Measurements from ENCODE around the gene NALCN. TPM values are rescaled to one million over a fixed set of nuclear protein-coding genes. Genes with fewer than 3 reads are reported as not detected.

NALCN gene
- total RNA-seq, 3 donors from 2014 or later: 0.80 to 12.1 (median 1.6) TPM

DNA sequence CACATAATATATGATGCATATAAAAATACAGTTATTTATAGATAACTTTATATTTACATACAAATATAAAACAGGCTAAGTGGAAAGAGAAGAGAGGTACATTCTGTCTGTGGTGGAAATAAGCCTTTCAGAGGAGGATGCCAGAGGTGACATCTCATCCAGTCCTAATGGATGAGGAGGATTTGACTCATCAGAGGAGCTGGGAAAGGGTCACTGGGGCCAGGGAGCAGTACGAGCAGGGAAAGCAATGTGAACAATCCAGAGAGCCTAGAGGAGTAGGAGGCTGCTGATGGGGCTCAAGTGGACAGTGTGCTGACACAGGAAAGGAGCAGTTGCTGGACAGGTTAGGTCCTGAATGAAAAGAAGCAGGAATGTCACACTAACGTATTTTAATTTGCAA, 18.6 kb downstream of the NALCN start:
- no peaks in the 10 kb centered on the region for H3K9me3 ChIP-seq
- TF ChIP-seq, protein P1, sequence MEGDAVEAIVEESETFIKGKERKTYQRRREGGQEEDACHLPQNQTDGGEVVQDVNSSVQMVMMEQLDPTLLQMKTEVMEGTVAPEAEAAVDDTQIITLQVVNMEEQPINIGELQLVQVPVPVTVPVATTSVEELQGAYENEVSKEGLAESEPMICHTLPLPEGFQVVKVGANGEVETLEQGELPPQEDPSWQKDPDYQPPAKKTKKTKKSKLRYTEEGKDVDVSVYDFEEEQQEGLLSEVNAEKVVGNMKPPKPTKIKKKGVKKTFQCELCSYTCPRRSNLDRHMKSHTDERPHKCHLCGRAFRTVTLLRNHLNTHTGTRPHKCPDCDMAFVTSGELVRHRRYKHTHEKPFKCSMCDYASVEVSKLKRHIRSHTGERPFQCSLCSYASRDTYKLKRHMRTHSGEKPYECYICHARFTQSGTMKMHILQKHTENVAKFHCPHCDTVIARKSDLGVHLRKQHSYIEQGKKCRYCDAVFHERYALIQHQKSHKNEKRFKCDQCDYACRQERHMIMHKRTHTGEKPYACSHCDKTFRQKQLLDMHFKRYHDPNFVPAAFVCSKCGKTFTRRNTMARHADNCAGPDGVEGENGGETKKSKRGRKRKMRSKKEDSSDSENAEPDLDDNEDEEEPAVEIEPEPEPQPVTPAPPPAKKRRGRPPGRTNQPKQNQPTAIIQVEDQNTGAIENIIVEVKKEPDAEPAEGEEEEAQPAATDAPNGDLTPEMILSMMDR (IDR thresholded peaks at IDR 0.05): no peak
- TF ChIP-seq POLR2AphosphoS5 (IDR thresholded peaks at IDR 0.05): no peak
- TF ChIP-seq POLR2A (IDR thresholded peaks at IDR 0.05): no peak
- DNase-seq (ENCODE audit: low spot score in 2 of 2): no peak

DNA sequence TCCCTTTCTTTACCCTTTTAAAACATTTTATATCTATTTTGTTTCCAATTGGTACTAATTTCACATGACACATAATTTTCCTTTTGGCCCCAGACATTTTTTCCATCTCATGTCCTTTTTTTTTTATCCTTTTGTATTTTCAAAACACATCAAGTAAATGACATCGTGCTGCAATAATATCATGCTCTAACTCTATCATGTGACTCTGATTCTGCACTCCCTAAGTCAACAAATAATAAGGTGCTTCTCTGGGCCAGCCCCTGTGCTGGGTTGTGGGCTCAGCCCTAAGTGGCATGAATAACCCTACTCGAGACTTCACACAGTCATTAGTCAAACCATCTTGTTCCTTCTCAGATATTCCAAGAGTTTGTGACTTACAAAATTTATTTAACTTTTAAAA, 21.7 kb downstream of the NALCN start:
- Histone ChIP-seq H3K9me3 (no peaks in the 10 kb centered on the region), H3K4me1 (no peaks in the 10 kb centered on the region), H3K27ac (no peak overlapping the region), H3K36me3 (no peaks in the 10 kb centered on the region), H3K4me3 (no peak overlapping the region), H3K27me3 (no peaks in the 10 kb centered on the region)
- DNase-seq (ENCODE audit: low spot score in 2 of 2): no peak
- intact Hi-C loops (cut with DNase I; ENCODE audit: low total_unique reads): loop anchor here (5.0 kb wide), 1 partner anchor 102 kb away; no protein-coding TSS in a partner anchor
- no peak for TF ChIP-seq POLR2AphosphoS5 (IDR thresholded peaks at IDR 0.05)
- TF ChIP-seq, protein P1 (IDR thresholded peaks at IDR 0.05): no peak
- TF ChIP-seq POLR2A (IDR thresholded peaks at IDR 0.05): no peak

More for the DNA sequence above, 18.6 kb downstream of the NALCN start:
- intact Hi-C loops (cut with DNase I; ENCODE audit: low total_unique reads): loop anchor here (5.0 kb wide), 1 partner anchor 105 kb away; no protein-coding TSS in a partner anchor
- no peak overlapping the region for H3K4me3 ChIP-seq
- H3K4me1 ChIP-seq: no peaks in the 10 kb centered on the region
- H3K36me3 ChIP-seq: no peaks in the 10 kb centered on the region
- H3K27me3 ChIP-seq: no peaks in the 10 kb centered on the region
- no peak overlapping the region for H3K27ac ChIP-seq

DNA sequence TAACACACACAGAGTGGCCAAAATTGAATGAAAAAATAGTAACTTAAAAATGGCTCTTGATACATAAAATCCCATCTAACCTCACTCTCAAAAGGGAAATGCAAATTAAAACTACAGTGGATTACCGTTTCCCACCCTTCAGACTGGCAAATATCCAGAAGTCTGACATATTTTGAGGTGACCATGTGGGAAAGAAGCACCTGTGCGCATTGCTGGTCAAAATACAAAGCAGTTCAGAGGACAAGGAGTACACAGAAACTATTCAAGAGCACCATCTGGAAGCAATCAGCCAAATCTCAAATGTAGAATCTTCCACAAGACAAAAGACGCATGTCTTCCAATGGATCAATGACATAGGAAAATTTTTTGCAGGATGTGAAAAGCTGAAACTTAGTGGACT, 23.2 kb downstream of the NALCN start:
- TF ChIP-seq POLR2A (IDR thresholded peaks at IDR 0.05): no peak
- TF ChIP-seq, protein P1 (IDR thresholded peaks at IDR 0.05): no peak
- TF ChIP-seq POLR2AphosphoS5 (IDR thresholded peaks at IDR 0.05): no peak
- Histone ChIP-seq H3K27ac (no peak overlapping the region), H3K9me3 (no peaks in the 10 kb centered on the region), H3K27me3 (no peaks in the 10 kb centered on the region), H3K4me3 (no peak overlapping the region), H3K4me1 (no peaks in the 10 kb centered on the region), H3K36me3 (no peaks in the 10 kb centered on the region)
- DNase-seq (ENCODE audit: low spot score in 2 of 2): no peak
- intact Hi-C loops (cut with DNase I; ENCODE audit: low total_unique reads): no loop called here

DNA sequence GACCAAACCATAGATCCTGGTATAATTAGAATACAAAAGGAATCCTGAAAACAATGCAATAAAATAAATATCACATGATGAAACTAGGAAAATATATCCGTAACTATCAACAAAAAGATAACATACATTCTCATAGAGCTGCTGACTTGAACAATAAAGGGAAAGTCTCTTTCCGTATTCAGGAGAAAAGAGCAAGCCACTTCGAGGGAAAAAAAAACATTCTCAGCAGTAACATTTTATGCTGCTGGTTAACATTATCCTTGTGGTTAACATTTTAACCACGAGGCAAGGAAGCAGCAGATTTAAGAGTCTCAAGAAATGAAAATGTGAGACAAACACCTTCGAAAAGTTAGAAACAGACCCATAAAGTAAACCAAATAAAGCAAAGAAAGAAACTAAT, 25.8 kb downstream of the NALCN start:
- no peak for DNase-seq (ENCODE audit: low spot score in 2 of 2)
- no peak for TF ChIP-seq POLR2AphosphoS5 (IDR thresholded peaks at IDR 0.05)
- no peak for TF ChIP-seq POLR2A (IDR thresholded peaks at IDR 0.05)
- TF ChIP-seq, protein P1 (IDR thresholded peaks at IDR 0.05): no peak
- Histone ChIP-seq H3K4me1 (no peaks in the 10 kb centered on the region), H3K27me3 (no peaks in the 10 kb centered on the region), H3K9me3 (no peaks in the 10 kb centered on the region), H3K27ac (no peak overlapping the region), H3K4me3 (no peak overlapping the region), H3K36me3 (no peaks in the 10 kb centered on the region)
- intact Hi-C loops (cut with DNase I; ENCODE audit: low total_unique reads): no loop called here

DNA sequence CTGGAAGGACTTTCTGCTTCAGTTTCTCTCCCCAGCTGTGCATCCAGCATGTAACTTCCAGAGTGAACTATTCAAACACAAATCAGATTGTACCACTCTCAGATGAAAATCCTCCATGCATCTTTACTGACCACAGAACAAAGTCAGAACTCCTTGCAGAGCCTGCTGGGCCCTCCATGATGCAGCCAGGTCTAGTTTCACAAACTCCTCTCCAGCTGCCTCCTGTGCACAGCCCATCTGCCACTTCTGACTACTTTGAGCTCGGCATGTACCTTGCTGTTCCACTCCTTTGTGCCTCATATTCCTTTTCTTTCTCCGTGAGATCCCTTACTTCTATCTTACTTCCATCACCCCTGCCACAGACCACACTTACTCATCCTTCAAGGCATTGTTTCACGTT, 31.4 kb downstream of the NALCN start:
- Histone ChIP-seq H3K9me3 (no peaks in the 10 kb centered on the region), H3K4me1 (no peaks in the 10 kb centered on the region), H3K27me3 (no peaks in the 10 kb centered on the region), H3K4me3 (no peak overlapping the region), H3K36me3 (no peaks in the 10 kb centered on the region), H3K27ac (no peak overlapping the region)
- intact Hi-C loops (cut with DNase I; ENCODE audit: low total_unique reads): no loop called here
- DNase-seq (ENCODE audit: low spot score in 2 of 2): no peak
- TF ChIP-seq POLR2AphosphoS5 (IDR thresholded peaks at IDR 0.05): no peak
- TF ChIP-seq, protein P1 (IDR thresholded peaks at IDR 0.05): no peak
- no peak for TF ChIP-seq POLR2A (IDR thresholded peaks at IDR 0.05)
